GM19099 (cell line): ENCODE measurements around the gene HS6ST2.

ENCODE experiments used
- POLR2A ChIP-seq: IDR thresholded peaks from 3 replicates; pipeline ENCODE4 v1.6.1; 2011; ENCODE audit warnings: low read depth; ENCODE audit not compliant: insufficient read length; ENCODE audit errors: extremely low read depth

HS6ST2 gene

DNA sequence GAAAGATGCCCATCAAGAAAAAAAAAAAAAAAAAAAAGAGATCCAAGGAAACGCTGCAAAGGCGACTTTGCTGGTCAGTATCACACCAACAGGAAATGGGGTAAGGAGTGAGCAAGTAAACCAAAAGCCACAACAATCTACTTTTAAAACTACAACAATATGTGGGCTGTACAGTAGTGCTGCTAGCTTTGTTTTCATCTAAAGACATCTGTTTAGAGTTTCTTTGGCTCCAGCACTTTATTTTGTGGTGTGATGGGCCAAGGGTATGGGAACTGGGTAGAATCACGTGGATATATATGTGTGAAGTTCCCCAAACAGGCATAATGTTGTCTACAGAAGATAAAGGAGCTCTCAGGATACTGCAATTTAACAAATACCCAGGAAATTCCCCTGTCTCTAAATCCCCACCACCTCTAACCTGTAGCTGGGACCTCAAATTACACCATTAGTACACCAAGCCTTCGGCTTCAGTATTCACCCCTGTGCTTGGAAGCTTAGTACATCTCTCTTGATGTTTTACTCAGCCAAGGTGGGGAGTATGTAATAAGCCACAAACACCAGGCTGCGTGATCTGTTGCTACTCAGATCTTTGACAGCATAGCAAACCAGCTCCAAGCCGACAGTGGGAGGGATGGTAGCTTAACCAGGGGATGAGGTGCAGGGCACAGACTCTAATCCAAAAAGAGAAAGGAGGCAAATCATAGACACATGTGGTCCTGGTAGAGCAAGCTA lies 207.9 kb downstream of the HS6ST2 start:
- TF ChIP-seq POLR2A = no peak

DNA sequence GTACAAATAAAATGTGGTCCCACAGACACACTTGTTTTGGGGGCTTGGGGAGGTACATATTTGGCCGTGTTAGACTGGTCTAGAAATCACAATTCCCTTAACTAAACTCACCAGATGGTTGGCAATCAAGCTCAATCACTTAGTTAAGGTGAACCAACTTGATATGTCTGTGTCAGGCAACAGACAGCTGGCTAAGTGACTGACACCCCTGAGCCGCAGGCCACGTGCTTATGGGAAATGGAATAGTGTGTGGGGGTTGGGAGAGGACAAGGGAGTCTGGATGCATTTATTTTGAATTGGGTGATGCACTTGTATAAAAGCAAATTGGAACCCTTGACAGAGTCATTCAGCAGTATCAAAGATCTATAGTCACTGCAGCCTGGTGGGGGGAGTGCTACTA lies 209.0 kb downstream of the HS6ST2 start:
- TF ChIP-seq POLR2A = no peak

DNA sequence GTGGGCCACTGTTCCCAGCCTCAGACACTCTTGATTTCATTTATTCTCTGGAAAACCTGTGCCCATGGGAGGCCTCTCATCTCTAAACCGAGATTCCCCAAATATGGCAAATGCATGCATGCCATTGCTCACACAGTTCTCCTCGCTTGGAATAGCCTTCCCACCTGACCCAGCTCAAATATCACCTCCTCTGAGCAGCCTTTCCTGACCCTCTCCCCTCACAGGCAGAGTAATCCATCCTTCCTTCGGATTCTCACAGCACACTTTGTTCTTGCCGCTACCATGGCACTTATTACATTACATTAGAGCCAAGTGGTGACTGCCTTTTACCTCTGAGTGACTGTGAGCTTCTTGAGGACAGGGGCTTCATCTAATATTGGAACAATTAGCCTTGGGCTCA lies 209.5 kb downstream of the HS6ST2 start:
- TF ChIP-seq POLR2A = no peak

DNA sequence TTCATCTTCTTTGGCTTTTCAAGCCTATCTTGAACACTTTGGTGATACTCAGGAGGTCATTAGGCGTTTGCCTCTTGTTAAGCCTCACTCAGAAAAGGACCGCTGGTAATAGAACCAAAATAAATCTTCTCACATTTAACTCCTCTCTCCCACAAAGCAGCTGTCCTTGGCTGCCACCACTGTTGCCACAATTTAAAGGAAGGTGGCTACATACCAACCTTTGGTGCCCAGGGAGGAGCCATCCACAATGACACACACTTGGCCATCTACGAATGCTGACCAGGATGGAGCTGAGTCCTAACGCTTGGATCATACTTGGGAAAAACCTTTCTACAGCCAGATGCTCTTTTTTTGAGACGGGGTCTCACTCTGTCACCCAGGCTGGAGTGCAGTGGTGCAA lies 210.2 kb downstream of the HS6ST2 start:
- no peak for TF ChIP-seq POLR2A

DNA sequence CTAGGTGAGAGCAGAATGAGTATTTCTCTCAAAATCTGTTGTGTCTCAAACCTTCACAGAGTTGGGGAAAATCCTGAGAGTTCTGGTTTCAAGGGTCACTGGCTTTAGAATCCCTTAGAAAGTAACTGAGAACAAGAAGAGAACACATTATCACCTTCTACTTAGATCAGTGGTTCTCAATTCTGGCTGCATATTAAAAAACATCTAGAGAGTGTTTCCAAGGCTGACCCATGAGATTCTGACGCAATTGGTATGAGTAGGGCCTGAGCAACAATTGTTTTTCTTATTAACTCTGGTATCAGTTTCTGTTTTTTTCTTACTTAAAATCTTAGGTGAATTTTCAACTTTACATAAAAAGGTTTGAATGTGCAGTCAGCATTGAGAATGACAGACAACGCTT lies 212.8 kb downstream of the HS6ST2 start:
- no peak for TF ChIP-seq POLR2A

DNA sequence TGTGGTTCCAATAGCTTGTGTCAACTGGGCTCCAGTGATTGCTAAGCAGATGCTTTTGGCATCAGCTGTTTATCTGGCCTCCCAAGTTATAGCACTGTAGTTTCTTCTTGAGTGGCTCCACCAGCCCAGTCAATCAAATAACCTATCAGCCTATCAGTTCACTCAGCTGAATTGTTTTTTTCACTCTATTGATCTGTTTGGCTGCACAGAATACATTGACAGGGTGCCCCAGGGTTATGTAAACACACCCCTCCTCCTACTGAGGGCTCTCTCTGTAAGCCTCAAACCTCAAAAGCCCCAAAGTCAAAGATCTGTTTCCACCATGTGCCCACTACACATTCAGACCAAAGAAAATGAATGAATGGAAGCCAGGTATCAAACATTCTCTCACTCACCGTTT lies 214.0 kb downstream of the HS6ST2 start:
- no peak for TF ChIP-seq POLR2A

DNA sequence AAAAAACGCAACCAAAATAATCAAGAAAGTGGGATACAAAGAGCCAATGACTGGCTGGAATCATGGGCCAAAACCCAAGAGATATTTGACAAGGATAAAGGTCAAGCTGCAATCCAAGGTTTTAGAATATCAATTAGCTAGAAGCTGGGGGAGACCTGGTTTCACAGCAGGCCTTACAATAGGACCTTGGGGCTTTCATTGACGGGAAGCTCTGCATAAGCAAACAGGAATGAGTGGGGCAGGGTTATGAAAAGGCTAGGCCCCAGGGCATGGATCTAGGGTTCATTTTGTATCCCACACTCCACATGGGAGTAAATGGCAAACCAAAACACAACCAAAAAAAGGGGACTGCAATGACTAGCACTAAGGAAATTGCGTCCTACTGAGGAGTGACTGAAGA lies 215.3 kb downstream of the HS6ST2 start:
- TF ChIP-seq POLR2A = no peak

DNA sequence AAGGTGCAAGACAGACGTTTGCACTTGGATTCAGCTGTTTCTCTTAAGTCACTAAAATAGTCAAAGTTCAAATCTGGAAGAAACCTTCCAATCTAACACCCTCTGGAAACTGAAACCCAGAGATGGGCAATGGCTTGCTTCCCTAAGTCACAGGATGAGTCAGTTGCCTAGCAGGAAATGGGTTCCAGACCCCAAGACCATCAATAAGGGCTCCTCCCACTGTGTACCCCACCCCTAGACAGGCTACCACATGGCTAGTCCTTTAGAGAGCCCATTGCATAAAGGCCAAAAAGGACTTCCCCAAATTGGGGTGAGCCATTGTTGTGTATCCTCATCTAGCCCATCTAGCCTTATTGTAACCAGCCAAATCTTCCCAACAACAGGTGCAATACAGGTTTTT lies 216.2 kb downstream of the HS6ST2 start:
- TF ChIP-seq POLR2A = no peak

DNA sequence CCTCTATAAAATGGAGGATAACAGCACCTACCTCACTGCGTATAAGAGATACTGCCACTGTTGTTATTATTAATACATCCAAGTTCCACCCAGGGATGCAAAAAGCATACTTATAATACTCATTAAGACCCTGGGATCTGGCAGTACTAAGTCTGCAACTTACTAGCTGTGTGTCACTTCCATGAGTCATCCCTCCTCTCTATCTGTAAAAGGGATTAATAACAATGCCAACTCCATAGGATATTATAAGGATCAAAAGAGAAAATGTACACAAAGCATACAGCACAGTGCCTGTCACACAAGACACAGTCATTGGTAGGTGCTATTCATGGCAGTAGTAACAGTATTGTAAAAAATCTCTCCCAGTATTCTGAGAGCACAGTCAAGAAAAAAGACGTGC lies 216.7 kb downstream of the HS6ST2 start:
- TF ChIP-seq POLR2A = no peak

DNA sequence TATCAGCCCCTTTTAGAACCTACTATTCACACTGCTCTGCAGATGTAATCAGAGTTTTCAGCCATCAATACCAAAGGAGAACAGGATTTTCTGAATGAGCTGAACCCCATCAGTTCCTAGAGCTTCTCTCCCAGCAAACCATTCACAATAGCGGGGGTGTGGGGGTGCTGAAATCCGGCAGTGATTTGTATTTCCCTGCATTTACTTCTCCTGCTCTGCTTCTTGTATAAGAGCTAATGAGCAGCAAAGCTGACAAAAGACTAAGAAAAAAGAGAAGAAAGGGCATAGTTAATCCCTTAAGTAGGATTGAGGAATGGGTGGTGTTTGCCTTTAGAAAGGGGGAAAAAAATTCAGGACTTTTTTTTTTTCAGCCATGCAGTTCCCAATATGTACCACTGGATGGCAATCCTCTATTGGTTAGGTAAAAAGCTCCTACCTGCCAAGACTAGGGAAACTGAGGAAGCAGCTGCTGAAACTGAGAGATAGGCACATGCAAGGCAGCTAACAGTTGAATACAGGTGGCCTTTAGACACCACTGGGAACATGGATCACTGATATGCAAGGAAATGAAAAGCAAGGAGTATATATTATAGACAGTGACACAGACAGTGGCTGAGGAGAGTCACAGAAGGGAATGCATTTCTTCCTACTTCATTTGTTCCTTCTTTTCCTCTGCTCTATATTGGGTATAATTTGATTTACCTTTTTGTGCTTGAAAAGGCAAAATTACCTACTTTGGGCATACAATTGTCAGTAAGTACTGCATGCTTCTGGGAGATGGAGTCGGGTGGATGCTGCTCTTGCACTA lies 217.9 kb downstream of the HS6ST2 start:
- no peak for TF ChIP-seq POLR2A

DNA sequence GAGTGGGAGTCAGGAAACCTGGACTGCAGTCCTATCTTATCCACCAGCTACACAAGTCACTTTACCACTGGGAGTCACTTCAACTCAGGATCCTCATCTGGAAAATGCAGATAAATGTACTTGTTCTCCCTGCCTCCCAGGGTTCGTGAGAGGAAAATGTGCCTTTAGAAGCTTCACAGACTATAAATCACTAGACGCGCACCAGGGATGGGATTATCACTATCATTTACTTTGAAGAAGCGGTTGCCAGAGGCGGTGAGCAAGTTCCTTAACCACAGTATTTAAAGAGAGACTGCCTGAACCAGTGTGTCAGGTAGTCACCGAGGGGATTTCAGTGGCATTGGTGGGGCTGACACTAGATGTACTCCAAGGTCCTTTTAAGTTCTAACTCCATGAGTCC lies 219.5 kb downstream of the HS6ST2 start:
- TF ChIP-seq POLR2A = no peak

DNA sequence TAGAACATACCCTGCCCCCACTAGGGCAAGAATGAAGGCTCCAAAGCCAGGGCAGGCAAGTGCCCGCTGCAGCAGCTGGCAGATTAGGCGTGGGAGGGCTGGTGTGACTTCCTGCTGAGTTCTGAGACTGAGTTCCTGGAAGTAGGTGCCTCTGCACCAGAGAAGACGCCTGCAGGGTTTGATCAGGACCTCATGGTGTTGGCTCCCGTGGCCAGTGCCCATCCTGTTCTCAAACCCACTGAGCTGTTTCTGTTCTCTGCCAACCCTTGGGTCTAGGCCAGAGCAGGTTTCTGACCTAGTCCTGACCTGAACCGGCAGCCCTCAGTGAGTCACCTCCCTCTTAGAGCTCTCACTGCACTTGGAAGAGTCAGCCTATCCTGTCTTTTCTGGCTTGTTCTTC lies 220.7 kb downstream of the HS6ST2 start:
- no peak for TF ChIP-seq POLR2A

DNA sequence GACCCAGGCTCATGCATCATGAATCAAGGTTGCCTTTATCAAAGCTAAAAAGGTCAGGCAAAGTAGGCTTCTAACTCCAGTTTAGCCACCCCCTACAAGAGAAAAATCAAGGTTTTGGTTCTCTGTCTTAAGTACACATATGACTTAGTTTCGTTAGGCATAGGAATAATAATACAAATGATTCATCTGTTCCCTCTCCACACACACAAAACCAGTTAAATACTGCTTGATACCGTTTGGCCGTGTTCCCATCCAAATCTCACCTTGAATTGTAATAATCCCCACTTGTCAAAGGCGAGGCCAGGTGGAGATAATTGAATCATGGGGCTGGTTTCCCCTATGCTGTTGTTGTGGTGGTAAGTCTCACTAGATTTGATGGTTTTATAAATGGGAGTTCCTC lies 226.2 kb downstream of the HS6ST2 start:
- no peak for TF ChIP-seq POLR2A

DNA sequence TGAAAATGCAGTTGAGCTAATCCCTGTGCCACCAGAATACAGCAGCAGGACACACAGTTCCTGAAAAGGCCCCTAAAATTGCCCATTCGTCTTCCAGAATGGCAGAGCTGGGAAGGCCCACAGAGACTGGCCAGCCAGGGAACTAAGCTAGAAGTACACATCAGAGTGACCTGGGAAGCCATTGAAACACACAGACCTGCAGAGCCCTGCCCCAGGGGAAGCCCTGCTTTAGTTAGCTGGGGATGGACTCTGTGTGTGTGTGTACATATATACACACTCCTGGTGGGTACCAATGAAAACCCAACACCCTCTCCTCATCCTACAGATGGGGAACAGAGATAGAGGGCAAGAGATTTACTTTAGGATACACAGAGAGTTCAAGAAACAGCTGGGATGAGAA lies 227.7 kb downstream of the HS6ST2 start:
- no peak for TF ChIP-seq POLR2A

DNA sequence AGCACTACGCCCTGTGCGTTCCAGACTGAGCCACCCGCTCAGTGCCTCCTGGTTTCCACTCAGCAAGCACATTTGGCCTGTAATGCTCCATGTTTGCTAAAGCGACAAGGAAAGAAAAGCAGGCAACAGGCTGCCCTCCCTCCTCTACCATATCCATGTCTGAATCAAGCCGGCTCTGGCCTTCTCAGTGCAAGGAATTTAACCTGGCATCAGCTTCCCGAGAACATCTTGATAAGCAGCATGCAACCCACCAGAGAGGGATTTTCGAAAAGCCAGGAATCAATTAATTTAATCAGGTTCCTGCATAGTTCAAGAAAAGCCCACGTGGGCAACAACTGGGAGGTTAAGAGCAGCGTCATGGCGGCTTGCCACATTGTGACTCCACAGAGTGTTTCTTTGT lies 228.2 kb downstream of the HS6ST2 start:
- no peak for TF ChIP-seq POLR2A

DNA sequence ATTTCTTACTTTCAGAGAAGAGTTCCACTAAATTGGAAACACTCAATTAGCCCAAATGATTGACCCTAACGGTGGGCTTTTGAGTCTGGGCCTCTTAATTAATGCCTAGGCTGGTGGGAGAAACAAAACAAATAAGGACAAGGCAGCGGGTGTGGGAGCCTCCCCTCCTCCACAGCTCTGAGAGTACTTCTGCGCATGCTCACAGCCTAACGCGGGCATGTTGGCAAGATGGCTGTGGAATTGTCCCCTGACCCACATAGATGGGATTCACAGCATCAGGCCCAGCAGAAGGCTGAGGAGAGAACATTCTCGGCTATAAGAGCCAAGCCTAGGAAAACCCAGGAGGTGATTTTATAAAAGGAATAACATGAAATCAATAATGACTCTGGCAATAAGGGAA lies 230.1 kb downstream of the HS6ST2 start:
- TF ChIP-seq POLR2A = no peak

DNA sequence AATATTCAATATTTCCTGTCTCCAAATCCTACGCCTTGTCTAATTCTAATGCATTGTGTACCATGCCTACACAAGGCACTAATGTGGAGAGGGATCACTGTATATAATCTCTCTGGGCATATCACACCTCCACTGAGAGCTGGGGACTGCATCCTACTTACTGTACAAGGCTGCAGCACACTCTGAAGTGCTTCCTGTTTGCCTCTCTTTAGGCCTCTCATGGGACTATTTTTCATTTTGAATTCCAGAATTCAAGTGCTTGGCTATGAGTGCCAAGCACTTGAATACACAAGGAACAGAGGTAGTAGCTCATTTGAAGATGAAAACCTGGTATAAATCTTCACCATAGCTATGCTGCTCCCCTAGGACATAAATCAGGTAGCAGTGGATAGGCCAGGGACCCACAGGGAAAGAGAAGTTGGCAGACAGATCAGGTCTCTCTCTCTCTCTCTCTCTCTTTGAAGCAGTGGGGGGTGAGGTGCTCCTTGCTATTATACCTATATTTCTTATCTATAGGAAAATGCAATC lies 239.9 kb downstream of the HS6ST2 start:
- no peak for TF ChIP-seq POLR2A

DNA sequence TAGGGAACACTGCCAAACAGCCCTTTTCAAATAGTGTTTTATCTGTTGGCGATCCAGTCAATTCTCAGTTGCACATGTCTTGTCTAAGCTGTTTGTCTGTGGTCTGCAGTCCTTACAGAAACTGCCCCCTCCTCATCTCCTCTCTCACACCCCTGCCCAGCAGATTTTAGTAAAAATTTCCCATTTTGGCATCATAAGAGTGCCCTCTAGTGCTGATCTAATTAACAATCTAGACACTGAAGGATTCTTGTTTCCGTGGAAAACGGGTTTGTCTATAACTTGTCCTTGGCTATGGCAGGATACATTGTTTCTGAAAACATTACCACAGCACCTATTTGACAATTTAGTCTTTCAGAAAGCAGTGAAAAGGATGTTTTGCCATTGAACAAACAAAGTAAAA lies 242.4 kb downstream of the HS6ST2 start:
- no peak for TF ChIP-seq POLR2A
